GM08714 (cell line): Measurements from ENCODE around the gene KIF19.

Experiments used
- H3K4me3 ChIP-seq: fragments of 200-500 bp; sonication (Bioruptor generic); 2 replicates; pipeline ENCODE4 v1.5.1; 2014; ENCODE audit warnings: mild to moderate bottlenecking, low read length, inconsistent platforms
- ZNF274 ChIP-seq: IDR thresholded peaks from 2 replicates; pipeline ENCODE4 v1.6.1; 2012; ENCODE audit warnings: mild to moderate bottlenecking, low read depth, low read length

KIF19 gene

GRCh38 chr17:74374858-74375257, 48.8 kb downstream of the KIF19 start:
- no peak for TF ChIP-seq ZNF274
- H3K4me3 ChIP-seq, result no peak overlapping the region

DNA sequence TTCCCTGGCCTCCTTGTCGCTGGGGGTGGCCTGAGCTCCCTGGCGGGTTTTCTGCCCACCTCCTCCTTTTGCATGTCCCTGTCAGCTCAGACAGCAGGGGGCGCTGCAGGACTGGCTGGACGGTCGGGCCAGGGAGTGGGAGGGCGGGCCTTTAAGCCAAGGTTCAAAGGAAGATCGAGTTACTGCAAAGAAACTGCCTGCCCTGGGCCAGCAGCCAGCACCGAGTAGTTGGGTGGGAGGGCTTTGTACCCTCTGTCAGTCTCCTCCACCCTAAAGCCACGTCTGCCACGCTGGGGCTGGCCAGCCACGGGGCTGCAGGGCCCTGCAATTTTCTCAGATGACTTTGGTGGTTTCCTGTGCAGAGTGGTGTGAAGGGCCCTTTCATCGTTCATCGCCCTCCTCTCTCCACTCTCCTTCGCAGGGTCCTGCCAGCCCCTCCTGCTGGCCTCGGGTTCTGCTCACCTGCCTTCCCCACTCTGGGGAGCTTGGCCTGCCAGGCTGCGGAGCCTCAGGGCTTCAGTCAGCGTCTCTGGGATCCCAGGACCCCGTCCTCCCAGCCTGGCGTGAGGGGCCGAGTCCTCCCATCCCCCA, 53.6 kb downstream of the KIF19 start:
- no peak for TF ChIP-seq ZNF274
- no peak overlapping the region for H3K4me3 ChIP-seq

DNA sequence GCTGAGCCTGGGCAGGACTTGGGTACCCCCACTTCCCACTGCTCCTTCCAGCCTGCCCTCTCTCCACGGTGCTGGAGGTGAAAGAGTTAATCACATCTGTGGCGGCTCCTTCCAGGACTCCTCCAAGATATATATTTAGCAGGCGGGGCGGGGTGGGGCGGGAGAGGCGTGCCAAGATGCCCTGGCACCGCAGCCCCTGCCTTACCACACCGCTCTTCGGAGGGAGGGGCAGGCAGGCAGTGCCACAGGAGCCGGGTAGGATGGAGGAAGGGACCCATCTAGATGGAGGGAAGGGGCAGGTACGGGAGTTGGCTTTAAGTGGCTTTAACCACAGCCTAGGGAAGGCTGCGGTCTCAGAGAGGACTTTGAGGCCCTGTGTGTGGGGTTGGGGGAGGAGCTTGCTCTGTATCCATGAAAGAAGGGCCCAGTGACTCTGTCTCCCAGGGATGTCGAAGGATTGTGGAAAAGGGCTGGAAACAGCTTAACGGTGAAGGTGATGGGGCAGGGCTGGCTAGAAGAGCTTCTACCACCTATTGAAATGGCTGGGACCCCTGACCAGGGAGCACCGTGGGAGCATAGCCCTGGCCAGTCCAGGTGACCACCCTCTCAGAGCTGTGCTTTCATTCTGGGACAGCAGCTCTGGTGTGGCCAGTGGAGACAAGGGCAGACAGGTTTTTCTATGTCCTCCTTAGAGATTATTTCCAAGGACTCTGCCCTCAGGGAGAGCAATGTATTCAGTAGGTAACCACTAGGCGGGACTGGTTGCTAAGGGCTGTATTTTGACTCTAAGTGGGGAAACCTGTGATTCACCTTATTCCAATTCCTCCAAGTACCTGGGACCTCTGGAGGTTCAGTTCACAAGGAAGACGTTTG, 54.3 kb downstream of the KIF19 start:
- no peak for TF ChIP-seq ZNF274
- H3K4me3 ChIP-seq, result no peak overlapping the region

GRCh38 chr17:74380959-74381808, 55.2 kb downstream of the KIF19 start:
- no peak for TF ChIP-seq ZNF274
- H3K4me3 ChIP-seq, result no peak overlapping the region

DNA sequence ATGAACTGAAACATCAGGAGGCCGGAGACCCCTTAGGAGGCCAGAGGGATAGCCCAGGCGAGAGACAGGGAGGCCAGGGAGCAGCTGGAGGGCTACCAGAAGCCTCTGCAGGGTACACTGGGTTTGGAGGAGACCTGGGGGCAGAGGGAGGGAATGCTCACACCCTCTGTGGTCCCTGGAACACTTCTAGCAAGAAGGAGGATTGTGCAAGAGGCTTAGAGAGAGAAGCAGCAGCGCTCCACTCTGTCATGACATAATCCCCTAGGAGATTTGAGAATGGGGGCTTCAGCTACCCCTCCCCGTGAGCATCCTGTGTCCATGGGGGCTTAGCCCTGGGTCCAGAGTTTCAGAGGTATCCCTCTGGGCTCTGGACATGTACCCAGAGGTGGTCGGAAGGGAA, 57.1 kb downstream of the KIF19 start:
- no peak for TF ChIP-seq ZNF274
- no peak overlapping the region for H3K4me3 ChIP-seq

DNA sequence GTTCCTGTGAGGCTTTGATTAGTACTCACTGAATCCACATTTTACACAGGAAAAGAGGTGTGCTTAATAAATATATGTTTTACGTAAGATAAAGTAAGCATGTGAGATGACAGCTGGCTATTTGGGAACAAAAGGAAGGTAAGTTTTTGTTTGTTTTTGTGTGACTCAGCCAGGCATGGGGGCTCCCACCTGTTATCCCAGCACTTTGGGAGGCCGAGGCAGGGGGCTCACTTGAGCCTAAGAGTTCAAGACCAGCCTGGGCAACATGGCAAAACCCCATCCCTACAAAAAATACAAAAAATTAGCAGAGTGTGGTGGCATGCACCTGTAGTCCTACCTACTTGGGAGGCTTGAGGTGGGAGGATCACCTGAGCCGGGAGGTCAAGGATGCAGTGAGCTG, 59.2 kb downstream of the KIF19 start:
- no peak for TF ChIP-seq ZNF274
- H3K4me3 ChIP-seq, result no peak overlapping the region

DNA sequence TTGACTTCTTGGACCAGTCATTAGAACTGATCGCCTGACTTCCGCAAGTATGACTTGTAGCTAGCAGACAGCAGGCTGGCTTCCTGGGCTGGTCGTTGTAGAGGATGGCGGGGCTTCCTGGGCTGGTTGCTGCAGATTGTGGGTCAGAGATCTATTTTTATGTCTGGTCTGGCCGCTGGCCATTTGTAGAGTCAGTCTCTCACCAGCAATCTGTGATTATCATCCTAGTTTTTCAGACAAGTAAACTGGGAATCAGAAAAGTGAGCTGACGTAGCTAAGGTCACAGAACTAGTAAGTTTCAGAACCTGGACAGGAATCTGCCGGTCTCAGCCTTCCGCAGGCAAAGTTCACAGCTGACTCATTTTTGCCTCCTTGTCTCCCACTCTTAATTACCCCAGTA, 60.4 kb downstream of the KIF19 start:
- no peak for TF ChIP-seq ZNF274

DNA sequence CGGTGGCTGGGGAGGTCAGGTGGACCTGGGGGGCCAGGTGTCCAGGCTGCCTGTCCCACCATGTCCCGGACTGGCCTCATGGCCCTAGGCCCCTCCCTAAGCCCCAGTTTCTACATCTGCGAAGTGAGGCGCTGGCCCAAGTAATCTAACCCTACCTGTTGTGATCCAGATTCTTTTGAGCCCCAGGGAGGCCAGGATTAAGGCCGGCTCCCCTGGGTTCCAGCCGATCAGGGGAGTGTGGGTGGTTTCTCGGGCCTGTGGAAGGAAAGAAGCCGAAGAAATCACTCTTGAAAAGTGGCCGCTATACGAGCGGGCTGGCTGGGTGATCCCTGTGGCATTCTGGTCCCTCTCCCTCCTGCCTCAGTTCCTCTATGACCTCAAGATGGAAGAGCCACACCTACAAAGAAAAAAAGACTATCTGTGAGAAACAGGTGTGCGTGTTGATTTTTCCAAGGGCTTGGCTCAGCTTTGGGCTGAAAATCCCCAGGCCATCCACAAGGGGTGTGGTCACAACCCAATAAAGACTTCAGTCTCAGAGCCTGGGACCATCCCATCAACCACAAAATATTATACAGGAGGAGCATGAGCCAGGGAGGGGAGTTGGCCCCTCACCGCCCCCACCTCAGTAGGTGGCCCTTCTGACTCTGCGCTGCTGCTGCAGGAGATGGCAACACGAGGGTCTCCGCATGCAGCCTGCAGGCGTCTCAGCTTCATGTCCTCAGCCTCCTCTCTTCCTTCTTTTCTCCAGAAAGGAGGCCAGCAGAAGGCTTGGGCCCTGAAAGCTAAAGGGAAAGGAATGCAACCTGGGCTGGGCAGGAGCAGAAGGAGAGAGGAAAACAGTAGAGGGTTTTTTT, 61.6 kb downstream of the KIF19 start:
- no peak overlapping the region for H3K4me3 ChIP-seq

More for the DNA sequence above, 60.4 kb downstream of the KIF19 start:
- H3K4me3 ChIP-seq, result no peak overlapping the region

DNA sequence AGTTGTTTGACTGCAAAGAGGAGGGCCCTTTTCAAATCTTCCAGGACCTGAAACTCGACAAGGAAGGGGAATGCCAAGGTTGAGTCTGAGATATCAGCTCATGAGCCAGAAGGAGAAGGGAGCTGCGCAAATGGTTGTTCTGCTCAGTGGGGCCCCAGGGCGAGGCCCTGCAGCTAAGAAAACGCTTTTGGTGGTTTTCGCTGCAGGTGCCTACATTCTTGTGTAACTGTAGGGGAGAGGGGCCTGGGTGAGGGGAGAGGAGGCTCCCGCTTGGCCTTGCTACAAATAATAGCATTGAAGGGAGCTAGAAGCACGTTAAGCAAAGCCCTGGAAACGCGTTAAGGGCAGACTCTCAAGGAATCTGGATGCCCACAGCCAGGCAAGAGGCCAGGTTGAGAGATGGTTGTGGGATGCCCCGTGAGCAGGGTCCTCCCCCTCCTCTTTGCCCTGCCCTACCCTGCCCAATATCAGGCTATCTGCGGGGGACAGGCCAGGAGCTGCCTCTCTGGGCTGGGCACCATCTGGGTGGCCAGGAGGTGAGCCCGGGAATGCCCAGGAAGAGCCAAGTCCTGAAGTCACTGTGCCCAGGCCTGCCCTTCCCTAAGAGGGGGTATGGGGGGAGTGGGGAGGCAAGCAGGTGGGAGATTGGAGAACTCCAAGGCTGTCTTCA, 63.2 kb downstream of the KIF19 start:
- TF ChIP-seq ZNF274, result no peak
- no peak overlapping the region for H3K4me3 ChIP-seq

More for the DNA sequence above, 61.6 kb downstream of the KIF19 start:
- TF ChIP-seq ZNF274, result no peak

GRCh38 chr17:74389937-74390679, 64.1 kb downstream of the KIF19 start:
- no peak overlapping the region for H3K4me3 ChIP-seq
- no peak for TF ChIP-seq ZNF274

GRCh38 chr17:74390680-74391653, 64.9 kb downstream of the KIF19 start:
- H3K4me3 ChIP-seq, result no peak overlapping the region

More at GRCh38 chr17:74390680-74391653, 64.9 kb downstream of the KIF19 start:
- no peak for TF ChIP-seq ZNF274
